HepG2 (cell line): ENCODE measurements around the gene HAGHL. TPM values are rescaled to one million over a fixed set of nuclear protein-coding genes. Genes with fewer than 3 reads are reported as not detected.

ENCODE experiments used
- ARHGAP35 ChIP-seq: sonication (generic); formaldehyde crosslinking; IDR thresholded peaks from 2 replicates; pipeline ENCODE4 v1.9.0; 2022; ENCODE audit warnings: mild to moderate bottlenecking, inconsistent platforms, moderate library complexity, missing genetic modification reagents, borderline replicate concordance
- HNRNPL ChIP-seq: fragments of 200-400 bp; formaldehyde crosslinking; IDR thresholded peaks from 2 replicates; pipeline ENCODE4 v1.6.1; 2017; ENCODE audit warnings: mild to moderate bottlenecking, low read depth, low read length
- KAT8 ChIP-seq: IDR thresholded peaks from 2 replicates; pipeline ENCODE4 v1.6.1; 2016; ENCODE audit warnings: missing genetic modification reagents, missing compliant biosample characterization
- NONO ChIP-seq, 2 experiments: fragments of 450-650 bp in 1 of 2; sonication (generic) in 1 of 2; formaldehyde crosslinking in 1 of 2; IDR thresholded peaks in 1 of 2; conservative IDR thresholded peaks in 1 of 2; 2 replicates each; pipeline versions ENCODE4 v1.6.1 to v1.8.0; 2017 to 2022; ENCODE audit warnings: mild to moderate bottlenecking in 1 of 2, missing genetic modification reagents in 1 of 2, moderate library complexity in 1 of 2
- NPAS2 ChIP-seq: sonication (generic); formaldehyde crosslinking; IDR thresholded peaks from 2 replicates; pipeline ENCODE4 v1.8.0; 2022; ENCODE audit warnings: mild to moderate bottlenecking, missing genetic modification reagents, borderline replicate concordance
- NR2C2 ChIP-seq: sonication (generic); formaldehyde crosslinking; IDR thresholded peaks from 2 replicates; pipeline ENCODE4 v1.4.0; 2020; ENCODE audit warnings: missing genetic modification reagents, mild to moderate bottlenecking, moderate library complexity, borderline replicate concordance
- SRSF4 ChIP-seq: fragments of 200-400 bp; formaldehyde crosslinking; IDR thresholded peaks from one replicate; pipeline ENCODE4 v1.6.1; 2018; ENCODE audit warnings: mild to moderate bottlenecking, low read depth, low read length, moderate library complexity; ENCODE audit not compliant: poor library complexity, severe bottlenecking
- STAT5B ChIP-seq: sonication (generic); formaldehyde crosslinking; IDR thresholded peaks from 2 replicates; pipeline ENCODE4 v1.4.0; 2020; ENCODE audit warnings: missing genetic modification reagents
- ZNF629 ChIP-seq: sonication (generic); formaldehyde crosslinking; conservative IDR thresholded peaks from 2 replicates; pipeline ENCODE4 v1.5.0; 2020; ENCODE audit warnings: missing genetic modification reagents
- polyA plus RNA-seq, 8 experiments: library from polyadenylated mRNA; depleted of rRNA in 3 of 8; stranded (reverse) in 7 of 8; unstranded in 1 of 8; fragments of >200 nt; fragmentation: Illumina TruSeq in 4 of 8; extraction: Trizol in 4 of 8; gene quantifications; 2 replicates each; pipeline versions ENCODE4 v1.2.1 to v1.2.3, GENCODE V29; 2011 to 2016; ENCODE audit warnings: low read depth in 4 of 8, missing spikeins in 1 of 8, mixed read lengths in 1 of 8; ENCODE audit not compliant: insufficient read depth in 1 of 8
- total RNA-seq, 5 experiments: library from RNA; depleted of rRNA; stranded (reverse); fragments of >200 nt; fragmentation: Illumina TruSeq; extraction: Trizol; gene quantifications; 2 replicates each; pipeline ENCODE4 v1.2.3, GENCODE V29; 2016; ENCODE audit warnings: low read depth in 1 of 5
- TF ChIP-seq, protein P1 (sequence below): sonication (generic); formaldehyde crosslinking; IDR thresholded peaks from 2 replicates; pipeline ENCODE4 v1.8.0; 2022; ENCODE audit warnings: mild to moderate bottlenecking, missing genetic modification reagents, moderate library complexity
- TF ChIP-seq, protein P2 (sequence below): sonication (generic); formaldehyde crosslinking; IDR thresholded peaks from 2 replicates; pipeline ENCODE4 v1.5.0; 2020; ENCODE audit warnings: missing genetic modification reagents
- TF ChIP-seq, protein P3 (sequence below): sonication (generic); formaldehyde crosslinking; IDR thresholded peaks from 2 replicates; pipeline ENCODE4 v1.8.0; 2023; ENCODE audit warnings: mild to moderate bottlenecking, missing genetic modification reagents
- TF ChIP-seq, protein P4 (sequence below): sonication (generic); formaldehyde crosslinking; IDR thresholded peaks from 2 replicates; pipeline ENCODE4 v1.5.1; 2020; ENCODE audit warnings: missing genetic modification reagents, mild to moderate bottlenecking, borderline replicate concordance
- TF ChIP-seq, protein P5 (sequence below): sonication (generic); formaldehyde crosslinking; IDR thresholded peaks from 2 replicates; pipeline ENCODE4 v1.5.0; 2020; ENCODE audit warnings: missing genetic modification reagents
- TF ChIP-seq, protein P6 (sequence below): sonication (generic); formaldehyde crosslinking; IDR thresholded peaks from 2 replicates; pipeline ENCODE4 v1.4.0; 2020; ENCODE audit warnings: missing genetic modification reagents, mild to moderate bottlenecking, borderline replicate concordance
- TF ChIP-seq, protein P7 (sequence below): sonication (generic); formaldehyde crosslinking; IDR thresholded peaks from 2 replicates; pipeline ENCODE4 v1.8.1; 2023; ENCODE audit warnings: mild to moderate bottlenecking, missing genetic modification reagents

HAGHL gene
- total and polyA plus RNA-seq, 2 of the 13 experiments (the other 11 are each of a cell fraction or from before 2014, with no cell fraction given), result 3.4 to 8.4 TPM

DNA sequence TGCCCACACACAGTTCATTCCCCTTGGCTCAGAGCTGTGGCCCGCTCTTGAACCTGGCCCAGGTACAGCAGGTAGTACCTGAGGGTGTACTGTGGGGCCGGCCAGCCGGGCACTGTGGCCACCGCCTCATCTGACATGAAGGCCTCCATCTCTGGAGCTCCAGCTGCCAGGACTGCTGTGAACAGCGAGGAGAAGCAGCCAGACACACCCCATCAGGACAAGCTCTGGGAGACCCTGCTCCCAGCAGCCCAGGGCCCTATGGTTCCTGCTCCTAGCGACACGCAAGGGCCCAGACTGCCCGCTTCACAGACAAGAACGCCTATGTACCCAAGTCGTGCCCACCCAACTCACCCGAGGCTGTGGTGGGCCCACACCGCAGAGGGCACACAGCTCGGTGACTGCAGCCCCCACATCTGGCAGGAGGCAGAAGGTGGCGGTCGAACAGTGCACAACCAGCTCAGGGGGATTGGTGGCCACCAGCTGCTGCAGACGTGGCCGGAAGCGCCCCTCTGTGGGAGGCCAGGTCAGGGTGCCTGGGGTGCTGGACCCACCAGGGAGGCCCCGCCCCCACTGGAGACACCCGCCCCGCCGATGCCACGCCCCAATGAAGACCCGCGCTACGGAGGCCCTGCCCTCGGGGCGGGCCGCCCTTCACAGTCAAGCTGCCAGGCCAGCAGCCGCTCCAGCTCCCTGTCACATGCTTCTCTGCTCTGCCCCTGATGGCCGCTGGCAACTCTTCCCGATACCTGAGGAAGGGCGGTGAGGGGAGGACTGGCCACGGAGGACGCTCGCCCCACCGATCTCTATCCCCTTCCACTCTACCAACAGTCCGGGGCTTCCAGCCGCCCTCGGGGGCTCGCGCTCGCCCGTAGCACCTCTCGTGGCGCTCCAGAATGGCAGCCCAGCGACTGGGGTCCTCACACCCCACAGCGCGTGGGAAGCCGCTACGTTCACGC is 47.8 kb upstream of the HAGHL start (continued):
- TF ChIP-seq, protein P1, sequence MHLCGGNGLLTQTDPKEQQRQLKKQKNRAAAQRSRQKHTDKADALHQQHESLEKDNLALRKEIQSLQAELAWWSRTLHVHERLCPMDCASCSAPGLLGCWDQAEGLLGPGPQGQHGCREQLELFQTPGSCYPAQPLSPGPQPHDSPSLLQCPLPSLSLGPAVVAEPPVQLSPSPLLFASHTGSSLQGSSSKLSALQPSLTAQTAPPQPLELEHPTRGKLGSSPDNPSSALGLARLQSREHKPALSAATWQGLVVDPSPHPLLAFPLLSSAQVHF (CRISPR knock-in tag), result no peak
- TF ChIP-seq NPAS2 (CRISPR knock-in tag) (no peak), KAT8 (CRISPR knock-in tag) (peak; percentile 42), HNRNPL (peak; percentile 65; the same call in 1 of the 2 replicates), NR2C2 (0 out of 2 replicates have a peak, but pooled peaks have one; percentile 29), NONO (IDR thresholded peaks at IDR 0.05) (no peak), NONO (CRISPR knock-in tag; conservative IDR thresholded peaks at IDR 0.05) (peak; percentile 77), ARHGAP35 (no peak), STAT5B (CRISPR knock-in tag) (no peak), ZNF629 (CRISPR knock-in tag) (0 out of 2 replicates have a peak, but pooled peaks have one; percentile 19), SRSF4 (no peak)
- TF ChIP-seq, protein P2, sequence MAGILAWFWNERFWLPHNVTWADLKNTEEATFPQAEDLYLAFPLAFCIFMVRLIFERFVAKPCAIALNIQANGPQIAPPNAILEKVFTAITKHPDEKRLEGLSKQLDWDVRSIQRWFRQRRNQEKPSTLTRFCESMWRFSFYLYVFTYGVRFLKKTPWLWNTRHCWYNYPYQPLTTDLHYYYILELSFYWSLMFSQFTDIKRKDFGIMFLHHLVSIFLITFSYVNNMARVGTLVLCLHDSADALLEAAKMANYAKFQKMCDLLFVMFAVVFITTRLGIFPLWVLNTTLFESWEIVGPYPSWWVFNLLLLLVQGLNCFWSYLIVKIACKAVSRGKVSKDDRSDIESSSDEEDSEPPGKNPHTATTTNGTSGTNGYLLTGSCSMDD, result no peak
- TF ChIP-seq, protein P3, sequence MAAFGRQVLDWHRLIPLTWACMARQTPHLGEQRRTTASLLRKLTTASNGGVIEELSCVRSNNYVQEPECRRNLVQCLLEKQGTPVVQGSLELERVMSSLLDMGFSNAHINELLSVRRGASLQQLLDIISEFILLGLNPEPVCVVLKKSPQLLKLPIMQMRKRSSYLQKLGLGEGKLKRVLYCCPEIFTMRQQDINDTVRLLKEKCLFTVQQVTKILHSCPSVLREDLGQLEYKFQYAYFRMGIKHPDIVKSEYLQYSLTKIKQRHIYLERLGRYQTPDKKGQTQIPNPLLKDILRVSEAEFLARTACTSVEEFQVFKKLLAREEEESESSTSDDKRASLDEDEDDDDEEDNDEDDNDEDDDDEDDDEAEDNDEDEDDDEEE (CRISPR knock-in tag), result no peak; the same call in 1 of the 2 replicates
- TF ChIP-seq, protein P4, sequence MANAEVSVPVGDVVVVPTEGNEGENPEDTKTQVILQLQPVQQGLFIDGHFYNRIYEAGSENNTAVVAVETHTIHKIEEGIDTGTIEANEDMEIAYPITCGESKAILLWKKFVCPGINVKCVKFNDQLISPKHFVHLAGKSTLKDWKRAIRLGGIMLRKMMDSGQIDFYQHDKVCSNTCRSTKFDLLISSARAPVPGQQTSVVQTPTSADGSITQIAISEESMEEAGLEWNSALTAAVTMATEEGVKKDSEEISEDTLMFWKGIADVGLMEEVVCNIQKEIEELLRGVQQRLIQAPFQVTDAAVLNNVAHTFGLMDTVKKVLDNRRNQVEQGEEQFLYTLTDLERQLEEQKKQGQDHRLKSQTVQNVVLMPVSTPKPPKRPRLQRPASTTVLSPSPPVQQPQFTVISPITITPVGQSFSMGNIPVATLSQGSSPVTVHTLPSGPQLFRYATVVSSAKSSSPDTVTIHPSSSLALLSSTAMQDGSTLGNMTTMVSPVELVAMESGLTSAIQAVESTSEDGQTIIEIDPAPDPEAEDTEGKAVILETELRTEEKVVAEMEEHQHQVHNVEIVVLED (CRISPR knock-in tag), result no peak; the same call in 1 of the 2 replicates
- TF ChIP-seq, protein P5, sequence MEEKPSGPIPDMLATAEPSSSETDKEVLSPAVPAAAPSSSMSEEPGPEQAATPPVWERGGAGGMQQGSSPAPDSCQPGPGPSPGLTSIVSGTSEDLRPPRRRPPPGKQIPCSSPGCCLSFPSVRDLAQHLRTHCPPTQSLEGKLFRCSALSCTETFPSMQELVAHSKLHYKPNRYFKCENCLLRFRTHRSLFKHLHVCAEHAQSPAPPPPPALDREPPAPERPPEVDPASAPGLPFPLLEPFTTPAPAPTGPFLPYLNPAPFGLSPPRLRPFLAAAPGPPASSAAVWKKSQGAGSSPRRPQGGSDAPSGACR (CRISPR knock-in tag), result peak; percentile 11; the same call in 1 of the 2 replicates
- TF ChIP-seq, protein P6, sequence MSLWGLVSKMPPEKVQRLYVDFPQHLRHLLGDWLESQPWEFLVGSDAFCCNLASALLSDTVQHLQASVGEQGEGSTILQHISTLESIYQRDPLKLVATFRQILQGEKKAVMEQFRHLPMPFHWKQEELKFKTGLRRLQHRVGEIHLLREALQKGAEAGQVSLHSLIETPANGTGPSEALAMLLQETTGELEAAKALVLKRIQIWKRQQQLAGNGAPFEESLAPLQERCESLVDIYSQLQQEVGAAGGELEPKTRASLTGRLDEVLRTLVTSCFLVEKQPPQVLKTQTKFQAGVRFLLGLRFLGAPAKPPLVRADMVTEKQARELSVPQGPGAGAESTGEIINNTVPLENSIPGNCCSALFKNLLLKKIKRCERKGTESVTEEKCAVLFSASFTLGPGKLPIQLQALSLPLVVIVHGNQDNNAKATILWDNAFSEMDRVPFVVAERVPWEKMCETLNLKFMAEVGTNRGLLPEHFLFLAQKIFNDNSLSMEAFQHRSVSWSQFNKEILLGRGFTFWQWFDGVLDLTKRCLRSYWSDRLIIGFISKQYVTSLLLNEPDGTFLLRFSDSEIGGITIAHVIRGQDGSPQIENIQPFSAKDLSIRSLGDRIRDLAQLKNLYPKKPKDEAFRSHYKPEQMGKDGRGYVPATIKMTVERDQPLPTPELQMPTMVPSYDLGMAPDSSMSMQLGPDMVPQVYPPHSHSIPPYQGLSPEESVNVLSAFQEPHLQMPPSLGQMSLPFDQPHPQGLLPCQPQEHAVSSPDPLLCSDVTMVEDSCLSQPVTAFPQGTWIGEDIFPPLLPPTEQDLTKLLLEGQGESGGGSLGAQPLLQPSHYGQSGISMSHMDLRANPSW (CRISPR knock-in tag), result no peak
- TF ChIP-seq, protein P7, sequence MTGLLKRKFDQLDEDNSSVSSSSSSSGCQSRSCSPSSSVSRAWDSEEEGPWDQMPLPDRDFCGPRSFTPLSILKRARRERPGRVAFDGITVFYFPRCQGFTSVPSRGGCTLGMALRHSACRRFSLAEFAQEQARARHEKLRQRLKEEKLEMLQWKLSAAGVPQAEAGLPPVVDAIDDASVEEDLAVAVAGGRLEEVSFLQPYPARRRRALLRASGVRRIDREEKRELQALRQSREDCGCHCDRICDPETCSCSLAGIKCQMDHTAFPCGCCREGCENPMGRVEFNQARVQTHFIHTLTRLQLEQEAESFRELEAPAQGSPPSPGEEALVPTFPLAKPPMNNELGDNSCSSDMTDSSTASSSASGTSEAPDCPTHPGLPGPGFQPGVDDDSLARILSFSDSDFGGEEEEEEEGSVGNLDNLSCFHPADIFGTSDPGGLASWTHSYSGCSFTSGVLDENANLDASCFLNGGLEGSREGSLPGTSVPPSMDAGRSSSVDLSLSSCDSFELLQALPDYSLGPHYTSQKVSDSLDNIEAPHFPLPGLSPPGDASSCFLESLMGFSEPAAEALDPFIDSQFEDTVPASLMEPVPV, result 0 out of 2 replicates have a peak, but pooled peaks have one; percentile 48
